Peyer's patch (tissue), 4 donors: Measurements from ENCODE around the gene CWC27.

Experiments used
- CTCF ChIP-seq, 6 experiments: fragments of 450-650 bp in 4 of 6; fragments of 200-600 bp in 2 of 6; sonication (generic) in 1 of 6; IDR thresholded peaks; one replicate each; pipeline ENCODE4 v1.5.1; 2017 to 2019; ENCODE audit warnings: antibody characterized with exemption in 6 of 6, mild to moderate bottlenecking in 3 of 6, moderate library complexity in 1 of 6
- POLR2A ChIP-seq, 2 donors: fragments of 450-650 bp; IDR thresholded peaks; one replicate each; pipeline ENCODE4 v1.5.1; 2017; ENCODE audit warnings: antibody characterized with exemption in 2 of 2, mild to moderate bottlenecking in 2 of 2, moderate library complexity in 2 of 2

- TF ChIP-seq POLR2A (IDR thresholded peaks at IDR 0.05) (no peak), CTCF (IDR thresholded peaks at IDR 0.05) (no peak)
Measured at GRCh38 chr5:64771736-64772135, 3.0 kb downstream of the CWC27 start.
